DMS79 treated with DMSO at 0.1 percent for 48 hours (cell line): ENCODE data around the gene GNPTG.

Experiments used
- DNase-seq: peaks from one replicate; lab custom pipeline; 2025; lab: John Stamatoyannopoulos, UW

Gene GNPTG

DNA sequence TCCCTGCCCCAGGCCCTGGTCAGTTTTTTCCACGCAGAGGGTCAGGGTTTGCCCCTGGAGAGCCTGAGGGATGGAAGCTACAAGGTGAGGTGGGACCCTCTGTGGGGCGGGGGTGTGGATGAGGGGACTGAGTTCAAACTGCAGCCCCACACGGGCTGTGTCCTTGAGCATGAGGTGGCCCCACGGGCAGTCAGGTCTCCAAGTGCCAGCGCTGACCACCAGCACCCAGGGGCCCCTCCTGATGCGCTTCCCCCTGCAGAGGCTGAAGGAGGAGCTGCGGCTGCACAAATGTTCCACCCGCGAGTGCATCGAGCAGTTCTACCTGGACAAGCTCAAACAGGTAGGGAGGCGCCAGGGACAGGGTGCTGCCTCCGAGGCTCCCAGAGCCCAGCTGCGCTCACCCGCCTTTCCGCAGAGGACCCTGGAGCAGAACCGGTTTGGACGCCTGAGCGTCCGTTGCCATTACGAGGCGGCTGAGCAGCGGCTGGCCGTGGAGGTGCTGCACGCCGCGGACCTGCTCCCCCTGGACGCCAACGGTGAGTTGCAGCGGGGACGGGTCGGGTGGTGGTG is 4.4 kb upstream of the GNPTG start:
- DNase-seq: no peak

DNA sequence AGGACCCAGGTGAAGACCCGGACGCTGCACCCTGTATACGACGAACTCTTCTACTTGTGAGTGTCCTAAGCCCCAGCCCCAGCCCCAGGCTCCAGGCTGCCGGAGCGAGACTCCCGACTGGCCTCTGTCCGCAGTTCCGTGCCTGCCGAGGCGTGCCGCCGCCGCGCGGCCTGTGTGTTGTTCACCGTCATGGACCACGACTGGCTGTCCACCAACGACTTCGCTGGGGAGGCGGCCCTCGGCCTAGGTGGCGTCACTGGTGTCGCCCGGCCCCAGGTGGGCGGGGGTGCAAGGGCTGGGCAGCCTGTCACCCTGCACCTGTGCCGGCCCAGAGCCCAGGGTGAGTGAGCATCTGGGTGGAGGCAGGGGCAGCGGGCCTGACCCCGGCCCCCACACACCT is 3.8 kb upstream of the GNPTG start:
- DNase-seq: no peak

DNA sequence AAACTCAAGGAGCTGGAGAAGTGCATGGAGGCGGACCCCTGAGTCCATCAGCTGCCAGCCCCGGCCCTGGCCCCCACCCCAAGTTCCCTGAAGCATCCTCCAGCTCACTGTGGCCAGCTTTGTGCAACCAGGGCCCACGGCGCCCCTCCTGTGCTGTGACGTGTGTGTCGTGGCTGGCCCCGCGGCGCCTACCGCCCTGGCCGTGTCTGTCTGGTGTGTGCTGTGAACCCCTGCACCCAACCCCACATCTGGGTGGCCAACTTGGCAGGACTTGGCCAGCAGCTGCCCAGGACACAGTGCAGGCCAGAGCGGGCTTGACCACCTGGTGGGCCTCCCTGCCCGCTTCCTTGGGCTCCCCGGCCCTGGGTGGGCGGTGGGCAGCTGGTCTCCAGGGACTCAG is 3.3 kb upstream of the GNPTG start:
- DNase-seq: no peak

DNA sequence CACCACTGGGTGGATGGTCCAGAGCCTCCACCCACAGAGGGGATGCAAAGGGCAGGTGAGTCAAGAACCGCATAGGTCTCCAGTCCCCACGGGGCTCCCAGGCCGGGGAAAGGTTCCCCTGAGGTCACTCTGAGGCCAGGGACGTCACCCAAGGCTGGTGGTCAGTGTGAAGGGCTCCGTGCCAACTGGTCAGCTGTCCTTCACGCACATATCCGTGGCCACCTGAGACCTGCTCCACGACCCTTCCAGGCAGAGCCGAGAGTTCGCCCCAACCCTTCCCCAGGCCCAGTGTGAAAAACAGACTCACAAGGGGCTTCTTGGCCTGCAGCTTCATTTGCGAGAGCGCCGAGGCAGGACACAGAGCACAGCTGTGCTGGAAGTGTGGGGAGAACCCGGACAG is 2.8 kb upstream of the GNPTG start:
- DNase-seq: no peak

DNA sequence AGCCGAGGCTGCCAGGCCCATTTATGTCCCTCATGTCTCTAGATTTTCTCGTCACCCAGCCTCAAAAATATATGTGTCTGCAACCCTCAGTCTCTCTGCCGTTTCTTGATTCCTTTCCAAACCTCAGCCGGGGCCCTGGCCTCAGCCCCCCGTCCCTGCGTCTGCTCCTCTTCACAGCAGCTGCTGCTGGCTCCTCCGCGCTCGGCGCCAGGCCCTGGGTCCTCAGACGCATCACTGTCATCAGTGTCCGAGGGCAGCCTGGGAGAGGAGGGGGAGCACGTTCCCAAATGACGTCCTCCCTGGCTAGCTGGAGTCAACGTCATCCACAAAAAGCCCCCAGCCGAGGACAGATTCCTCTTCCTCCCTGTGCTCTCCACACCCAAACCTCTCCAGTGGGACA is 2.4 kb upstream of the GNPTG start:
- DNase-seq: no peak

DNA sequence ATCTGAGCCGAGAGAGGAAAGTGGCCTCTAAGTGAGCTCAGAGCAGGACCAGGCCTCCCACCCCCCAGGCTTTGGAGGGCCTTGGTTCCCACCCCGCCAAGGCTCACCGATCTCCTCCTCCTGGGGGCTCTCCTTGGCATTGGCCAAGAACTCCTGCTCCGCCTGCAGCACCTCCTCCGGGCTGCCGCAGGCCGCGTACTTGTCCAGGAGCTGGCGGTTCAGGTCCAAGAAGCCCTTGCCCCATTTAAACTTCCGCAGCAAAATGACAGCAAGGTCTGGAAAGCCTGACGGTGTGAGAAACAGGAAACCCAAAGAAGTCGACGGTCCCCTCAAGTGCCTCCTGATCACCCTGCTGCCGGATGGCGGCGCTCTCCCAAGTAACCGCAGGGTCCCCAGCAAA is 1.8 kb upstream of the GNPTG start:
- no peak for DNase-seq

DNA sequence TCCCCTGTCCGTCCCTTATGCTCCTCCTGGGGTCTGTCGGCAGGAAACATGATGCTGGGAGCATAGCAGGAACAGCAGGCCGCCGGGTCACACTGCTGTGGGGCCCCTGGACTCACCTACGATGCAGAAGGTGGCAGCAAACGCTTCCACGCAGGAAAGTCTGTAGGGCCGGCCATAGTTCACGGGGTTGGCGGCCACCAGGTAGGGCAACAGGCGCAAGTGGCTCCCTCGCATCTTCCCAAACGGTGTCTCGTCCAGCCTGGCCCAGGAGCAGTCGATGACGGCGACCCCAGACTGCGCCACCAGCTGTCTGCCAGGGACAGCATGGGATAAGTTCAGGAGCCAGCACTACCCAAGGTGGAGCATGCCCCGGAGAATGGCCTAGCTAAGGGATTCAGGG is 1.0 kb upstream of the GNPTG start:
- DNase-seq: no peak

DNA sequence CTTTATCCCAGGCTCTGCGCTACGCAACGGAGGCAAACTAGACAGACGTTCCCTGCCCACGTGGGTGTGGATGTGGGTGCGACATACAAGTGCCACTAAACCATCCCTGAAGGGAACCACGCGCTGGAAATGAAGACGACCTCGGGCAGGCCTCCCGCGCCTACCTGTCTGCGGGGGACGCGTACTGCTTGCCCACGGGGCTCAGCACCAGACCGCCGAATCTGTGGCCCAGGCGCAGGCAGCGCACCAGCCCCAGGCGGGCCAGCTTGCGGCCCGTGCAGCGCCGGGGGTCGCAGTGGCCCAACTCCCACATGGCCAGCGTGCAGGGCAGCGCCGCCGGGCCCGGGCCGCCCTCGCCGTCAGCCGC is 533 bp upstream of the GNPTG start:
- no peak for DNase-seq

DNA sequence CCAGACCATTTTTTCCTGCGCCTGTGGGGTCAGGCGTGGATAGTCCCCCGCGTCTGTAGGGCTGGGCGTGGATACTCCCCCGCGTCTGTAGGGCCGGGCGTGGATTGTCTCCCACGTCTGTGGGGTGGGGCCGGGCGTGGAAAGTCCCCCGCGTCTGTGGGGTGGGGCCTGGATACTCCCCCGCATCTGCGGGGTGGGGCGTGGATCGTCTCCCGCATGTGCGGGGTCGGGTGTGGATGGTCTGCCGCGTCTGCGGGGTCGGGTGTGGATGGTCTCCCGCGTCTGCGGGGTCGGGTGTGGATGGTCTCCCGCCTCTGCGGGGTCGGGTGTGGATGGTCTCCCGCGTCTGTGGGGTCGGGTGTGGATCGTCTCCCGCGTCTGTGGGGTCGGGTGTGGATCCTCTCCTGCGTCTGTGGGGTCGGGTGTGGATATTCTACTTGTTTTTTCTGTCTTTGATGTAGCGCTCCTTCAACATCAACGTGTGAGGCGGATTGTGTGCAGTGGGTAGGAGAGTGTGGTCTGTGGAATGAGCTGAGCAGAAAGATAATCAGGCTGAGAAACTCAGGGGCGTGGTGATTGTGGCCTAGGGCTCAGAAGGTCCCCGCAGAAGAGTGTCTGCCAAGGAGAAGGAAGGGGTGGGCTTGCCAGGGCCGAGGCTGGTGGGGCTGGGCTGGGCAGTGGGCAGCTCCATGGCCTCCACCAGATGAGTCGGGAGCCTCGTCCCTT is 3.2 kb downstream of the GNPTG start:
- DNase-seq: no peak

DNA sequence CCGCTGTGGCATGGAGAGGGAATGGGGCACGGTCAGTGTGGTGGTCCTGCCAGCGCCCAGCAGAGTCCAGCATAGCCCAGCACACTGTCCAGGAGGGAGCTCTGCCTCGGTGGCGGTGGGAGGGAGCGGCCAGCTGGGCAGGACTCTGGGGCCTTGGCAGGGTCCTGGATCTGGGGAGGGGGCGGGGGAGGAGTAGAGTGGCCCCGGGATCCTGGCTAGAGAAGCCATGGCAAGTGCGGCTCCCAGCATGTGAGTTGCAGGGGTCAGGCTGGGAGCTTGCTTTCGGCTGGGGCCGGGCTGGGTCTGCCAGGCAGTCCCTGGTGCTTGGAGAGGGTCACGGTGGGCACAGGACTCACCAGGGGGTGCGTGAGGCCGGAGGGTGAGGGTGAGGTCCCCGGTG is 3.9 kb downstream of the GNPTG start:
- no peak for DNase-seq

DNA sequence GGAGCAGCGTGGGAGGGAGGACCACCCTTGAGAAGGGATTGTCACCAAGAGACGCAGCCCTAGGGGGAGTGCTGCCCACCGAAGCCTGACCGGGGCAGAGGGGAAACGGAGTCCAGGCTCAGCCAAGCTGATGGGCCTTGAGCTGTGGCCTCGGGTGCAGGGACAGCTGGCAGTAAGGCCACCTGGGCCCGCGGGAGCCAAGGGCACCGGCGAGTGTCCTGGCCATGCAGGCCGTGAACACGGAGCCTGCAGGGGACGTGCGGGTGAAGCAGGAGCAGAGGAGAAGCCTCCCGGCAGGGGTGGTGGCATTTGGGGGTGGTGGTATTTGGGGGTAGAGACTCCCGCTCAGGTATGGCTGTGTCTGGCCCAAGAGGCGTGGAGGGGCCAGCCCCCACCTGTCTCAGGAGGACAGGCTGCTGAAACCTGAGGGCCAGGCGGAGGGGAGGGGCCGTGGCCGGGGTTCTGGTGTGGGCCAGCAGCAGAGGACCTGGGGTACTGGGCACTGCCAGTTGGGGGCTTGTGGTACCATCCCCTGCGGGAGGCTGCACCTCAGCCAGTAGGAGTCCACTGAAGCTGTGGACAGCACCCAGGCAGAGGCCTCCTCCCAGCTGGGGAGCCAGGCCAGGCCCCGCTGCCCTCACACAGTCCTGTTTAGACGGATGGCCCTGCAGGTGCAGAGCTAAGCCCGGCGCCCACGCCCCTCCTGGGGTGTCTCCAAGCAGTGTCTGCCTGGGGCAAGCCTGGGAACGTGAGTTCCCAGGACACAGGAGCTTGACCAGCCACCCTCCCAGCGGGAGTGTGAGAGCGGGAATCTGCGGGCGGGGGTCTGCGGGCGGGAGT is 4.5 kb downstream of the GNPTG start:
- DNase-seq: no peak

DNA sequence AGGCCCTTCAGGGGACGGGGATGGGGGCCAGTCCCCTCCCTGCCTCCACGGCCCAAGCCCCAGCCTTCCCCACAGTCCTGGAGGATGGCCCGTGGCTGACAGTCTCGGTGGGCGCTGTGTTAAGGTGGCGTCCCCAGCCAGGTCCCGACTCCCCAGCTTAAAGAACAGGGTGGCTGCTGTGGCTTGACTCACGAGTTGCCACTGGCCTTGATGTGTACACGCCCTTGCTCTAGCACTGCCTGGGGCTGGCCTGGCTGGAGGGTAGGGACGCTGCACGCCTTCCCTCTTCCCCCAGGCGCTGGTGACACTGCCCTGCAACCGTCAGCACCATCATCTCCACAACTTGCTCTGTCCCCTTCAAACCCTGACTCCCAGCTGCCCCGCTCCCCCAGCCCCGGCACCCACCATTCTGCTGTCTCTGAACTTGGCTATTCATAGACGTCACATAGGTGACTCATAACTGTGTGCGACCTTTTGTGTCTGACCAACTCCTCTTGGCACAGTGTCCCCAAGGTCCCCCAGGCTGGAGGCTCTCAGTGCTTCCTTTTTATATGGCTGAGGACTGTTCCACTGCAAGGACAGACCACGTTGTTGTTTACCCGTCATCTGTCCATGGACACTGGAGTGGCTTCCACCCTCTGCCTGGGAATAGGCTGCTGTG is 6.3 kb downstream of the GNPTG start:
- no peak for DNase-seq

DNA sequence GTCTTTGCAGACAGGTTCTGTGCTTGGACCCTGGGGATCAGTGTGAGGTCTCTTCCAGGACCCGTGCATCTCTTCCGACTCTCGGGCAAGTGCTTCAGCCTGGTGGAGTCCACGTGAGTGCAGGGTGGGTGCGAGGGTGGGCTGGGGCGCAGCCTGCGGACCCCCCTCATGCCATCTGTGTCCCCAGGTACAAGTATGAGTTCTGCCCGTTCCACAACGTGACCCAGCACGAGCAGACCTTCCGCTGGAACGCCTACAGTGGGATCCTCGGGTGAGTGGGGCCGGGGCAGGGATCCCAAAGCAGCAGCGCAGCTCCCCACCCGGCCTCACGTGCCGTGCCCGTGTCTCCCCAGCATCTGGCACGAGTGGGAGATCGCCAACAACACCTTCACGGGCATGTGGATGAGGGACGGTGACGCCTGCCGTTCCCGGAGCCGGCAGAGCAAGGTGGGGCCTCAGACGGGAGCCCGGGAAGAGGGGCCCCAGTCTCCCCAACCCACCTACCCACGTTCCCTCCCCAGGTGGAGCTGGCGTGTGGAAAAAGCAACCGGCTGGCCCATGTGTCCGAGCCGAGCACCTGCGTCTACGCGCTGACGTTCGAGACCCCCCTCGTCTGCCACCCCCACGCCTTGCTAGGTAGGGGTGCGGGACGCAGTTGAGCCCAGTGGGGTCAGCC is 10.1 kb downstream of the GNPTG start:
- DNase-seq: no peak

DNA sequence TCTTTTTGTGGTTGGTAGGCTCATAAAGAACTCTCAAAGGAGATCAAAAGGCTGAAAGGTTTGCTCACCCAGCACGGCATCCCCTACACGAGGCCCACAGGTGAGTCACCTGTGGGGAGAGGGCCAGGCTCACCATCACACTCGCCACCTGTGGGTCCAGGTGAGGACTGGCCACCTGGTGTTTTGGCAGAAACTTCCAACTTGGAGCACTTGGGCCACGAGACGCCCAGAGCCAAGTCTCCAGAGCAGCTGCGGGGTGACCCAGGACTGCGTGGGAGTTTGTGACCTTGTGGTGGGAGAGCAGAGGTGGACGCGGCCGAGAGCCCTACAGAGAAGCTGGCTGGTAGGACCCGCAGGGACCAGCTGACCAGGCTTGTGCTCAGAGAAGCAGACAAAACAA is 11.1 kb downstream of the GNPTG start:
- no peak for DNase-seq

DNA sequence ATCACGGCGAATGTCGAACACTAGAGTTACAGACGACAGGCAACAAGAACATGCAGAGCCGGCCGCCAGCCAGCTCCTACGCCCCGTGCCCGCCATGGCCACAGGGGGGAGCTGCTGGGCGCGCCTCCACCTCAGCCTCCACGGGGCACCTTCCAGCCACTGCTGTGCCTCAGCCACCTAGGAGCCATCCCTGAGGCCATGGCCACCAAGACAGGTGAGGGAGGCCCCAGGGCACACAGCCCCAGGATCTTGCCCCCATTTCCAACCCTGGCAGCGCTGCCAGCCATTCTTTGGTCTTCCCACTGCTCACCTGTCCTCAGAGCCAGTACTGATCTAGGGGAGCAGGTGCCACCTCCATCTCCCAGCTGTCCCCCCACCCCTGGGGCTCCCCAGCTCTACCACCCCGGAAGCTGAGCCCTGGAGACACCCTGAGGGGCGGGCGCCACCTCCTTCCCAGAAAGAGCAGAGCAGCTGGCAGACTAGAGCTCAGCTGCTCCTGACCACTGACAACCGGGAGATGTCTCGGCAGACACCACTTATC is 11.8 kb downstream of the GNPTG start:
- DNase-seq: no peak

DNA sequence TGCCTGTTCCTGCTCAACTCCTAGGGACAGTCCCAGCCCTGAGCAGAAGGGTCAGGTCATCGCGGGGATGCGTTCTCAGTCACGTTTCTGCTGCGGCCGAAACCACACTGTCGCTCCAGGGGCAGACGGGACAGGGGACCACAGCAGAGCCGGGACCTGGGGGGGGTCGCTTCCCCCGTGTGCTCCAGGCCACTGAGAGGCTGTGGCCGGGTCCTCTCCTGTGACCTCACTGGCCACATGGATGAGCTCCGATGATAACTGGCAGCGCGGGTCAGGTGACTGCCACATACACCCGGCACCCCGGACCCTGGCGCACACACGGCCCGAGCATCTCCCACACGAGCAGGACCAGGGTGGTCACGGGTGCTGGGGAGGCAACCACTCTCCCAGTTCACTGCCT is 12.8 kb downstream of the GNPTG start:
- DNase-seq: no peak

DNA sequence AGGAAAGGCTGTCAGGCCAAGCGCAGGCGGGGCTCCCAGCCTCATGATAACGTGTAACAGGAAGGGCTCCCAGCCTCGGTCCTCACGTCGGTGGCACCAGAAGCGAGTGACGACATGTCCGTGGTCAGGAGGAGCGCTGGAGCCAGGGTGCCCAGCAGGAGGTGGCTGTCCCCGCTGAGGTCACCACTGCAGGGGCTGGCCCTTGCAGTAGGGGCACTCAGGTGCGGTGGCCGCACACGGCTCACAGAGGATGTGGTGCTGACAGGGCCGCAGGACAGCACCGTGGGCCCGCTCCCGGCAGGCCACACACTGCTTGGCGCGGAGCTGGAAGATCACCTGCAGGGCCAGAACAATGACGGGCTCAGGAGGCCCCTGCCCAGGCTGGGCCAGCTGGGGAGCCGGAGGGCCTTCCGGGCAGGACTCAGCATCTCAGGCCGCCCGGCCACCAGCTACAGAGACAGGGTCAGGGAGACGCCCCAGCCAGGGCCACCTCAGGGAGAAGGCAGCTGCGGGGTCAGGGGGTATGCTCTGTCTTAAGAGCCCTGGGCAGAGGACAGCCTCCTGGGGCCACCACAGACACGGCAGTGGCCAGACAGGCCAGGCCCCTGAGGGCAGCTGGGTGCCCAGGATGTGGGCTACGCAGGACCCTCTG is 14.5 kb downstream of the GNPTG start:
- no peak for DNase-seq

DNA sequence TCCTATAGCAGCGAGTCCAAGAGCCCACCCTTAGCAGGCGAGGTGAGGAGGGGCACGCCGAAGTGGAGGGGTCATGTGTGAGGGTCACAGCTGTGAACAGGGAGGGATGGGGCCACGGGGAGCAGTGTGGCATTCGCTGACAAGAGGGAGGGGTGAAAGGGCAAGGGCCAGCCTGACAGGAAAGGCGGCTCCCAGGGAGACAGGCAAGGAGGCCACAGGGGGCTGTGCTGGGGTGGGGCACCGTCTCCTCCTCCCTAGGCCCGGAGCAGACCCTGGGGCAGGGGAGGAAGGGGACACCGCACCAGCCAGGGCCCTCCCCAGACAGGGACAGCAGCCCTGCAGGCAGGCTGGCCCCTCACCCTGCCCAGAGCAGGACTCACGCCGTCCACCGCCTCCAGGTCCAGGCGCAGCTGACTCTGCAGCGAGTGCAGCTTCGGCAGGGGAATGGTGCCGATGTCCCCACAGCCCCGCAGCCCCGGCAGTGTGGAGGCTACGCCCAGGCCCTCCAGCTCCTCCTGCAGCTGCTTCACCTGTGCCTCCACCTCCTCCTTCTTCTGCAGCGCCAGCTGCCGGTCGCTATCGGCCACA is 15.1 kb downstream of the GNPTG start:
- peak; percentile 8 for DNase-seq

DNA sequence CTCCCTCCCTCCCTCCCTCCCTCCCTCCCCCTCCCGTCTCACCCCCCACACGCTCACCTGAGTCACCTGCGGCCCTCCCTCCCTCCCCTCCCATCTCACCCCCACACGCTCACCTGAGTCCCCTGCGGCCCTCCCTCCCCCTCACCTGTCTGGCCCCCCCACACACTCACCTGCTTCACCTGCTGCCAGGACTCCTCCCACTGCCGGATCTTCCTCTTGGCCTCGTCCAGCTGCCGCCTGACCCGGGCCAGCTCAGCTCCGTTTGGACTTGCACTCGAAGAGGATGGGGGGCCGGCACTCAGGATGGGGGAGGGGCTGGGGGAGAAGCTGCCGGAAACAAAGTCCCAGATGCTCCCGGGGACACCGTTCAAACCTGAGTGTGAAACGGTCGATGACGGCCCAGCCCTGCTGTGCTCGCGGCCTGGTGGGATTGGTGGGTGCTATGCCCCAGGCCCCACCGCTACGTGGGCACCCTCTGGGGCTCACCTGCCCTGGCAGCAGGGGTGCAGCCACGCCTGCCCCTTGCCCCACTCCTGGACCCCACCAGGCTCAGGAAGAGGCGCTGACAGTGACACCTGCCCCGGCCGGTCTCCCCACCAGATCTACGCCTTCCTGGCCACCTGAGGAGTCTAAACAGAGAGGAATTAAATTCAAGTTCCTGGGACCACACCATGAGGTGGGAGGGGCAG is 15.9 kb downstream of the GNPTG start:
- peak; percentile 20 for DNase-seq
